ENCODE measurements around the gene MOB1B.
A peak's percentile ranks its signal among the peaks of the same experiment; 100 is the strongest.
"Not testable (repeated sequence)": the region's sequence is repeated elsewhere in the genome, so short reads cannot be mapped to it uniquely, and the experiment has no call there.

The MOB1B gene

GRCh38 chr4:70958681-70959080 lies 56.5 kb downstream of the MOB1B start:
- no peak for DNase-seq

DNA sequence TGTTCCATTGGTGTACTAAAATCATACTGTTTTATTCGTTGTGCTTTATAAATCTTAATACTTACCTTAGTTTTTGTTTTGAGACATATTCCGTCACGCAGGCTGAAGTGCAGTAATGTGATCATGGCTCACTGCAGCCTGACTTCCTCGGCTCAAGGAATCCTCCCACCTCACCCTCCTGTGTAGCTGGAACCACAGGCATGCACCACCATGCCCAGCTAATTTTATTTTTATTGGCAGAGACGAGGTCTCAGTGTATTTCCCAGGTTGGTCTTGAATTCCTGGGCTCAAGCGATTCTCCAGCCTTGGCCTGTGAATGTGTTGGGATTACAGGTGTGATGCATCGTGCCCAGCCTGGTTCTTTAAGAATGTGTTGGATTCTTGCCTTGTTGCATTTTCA lies 66.9 kb downstream of the MOB1B start:
- no peak for DNase-seq

GRCh38 chr4:70976252-70976651 lies 74.1 kb downstream of the MOB1B start:
- no peak for DNase-seq

- DNase-seq: peak; percentile 76
Measured at GRCh38 chr4:70979445-70980008, 77.4 kb downstream of the MOB1B start.

GRCh38 chr4:70980196-70980595 lies 78.0 kb downstream of the MOB1B start:
- no peak for DNase-seq

- peak; percentile 12 for DNase-seq
Measured at GRCh38 chr4:70984106-70984505, 81.9 kb downstream of the MOB1B start.

DNA sequence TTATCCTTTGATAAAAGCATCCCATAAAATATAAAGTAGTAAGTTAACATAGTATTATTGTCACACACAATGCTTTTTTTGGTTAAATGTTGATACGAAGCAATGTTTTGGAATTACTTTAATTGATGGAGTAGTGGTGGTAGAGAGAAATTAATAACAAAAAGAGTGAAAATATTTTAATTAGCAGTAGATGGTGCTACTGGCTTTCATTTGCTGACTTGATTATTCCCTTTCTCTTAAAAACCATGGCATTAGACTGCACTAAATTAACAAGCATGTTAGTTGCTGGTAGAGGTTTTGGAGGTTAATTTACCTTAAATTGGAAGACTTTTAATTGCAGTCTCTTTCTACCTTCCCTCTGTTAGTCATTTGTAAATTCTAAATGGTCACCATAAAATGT lies 82.4 kb downstream of the MOB1B start:
- no peak for DNase-seq

DNA sequence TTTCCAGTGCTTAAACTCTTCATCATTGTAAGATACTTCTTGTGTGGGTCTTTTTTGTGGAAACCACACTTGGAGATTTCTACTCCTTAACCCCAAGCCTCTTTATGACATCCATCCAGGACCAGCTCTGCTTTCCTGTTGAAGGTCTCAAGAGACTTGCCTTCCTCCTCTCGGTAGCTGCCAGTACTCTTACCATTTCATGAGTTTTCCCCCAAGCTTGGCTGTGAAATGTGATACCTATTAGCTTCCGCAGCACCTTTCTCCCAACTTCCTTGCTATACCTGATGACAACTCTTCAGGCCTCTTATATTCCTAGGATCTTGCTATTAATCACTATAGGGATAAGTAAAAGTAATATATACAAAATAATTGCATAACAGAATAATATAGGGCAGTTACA lies 89.4 kb downstream of the MOB1B start:
- peak; percentile 31 for DNase-seq

DNA sequence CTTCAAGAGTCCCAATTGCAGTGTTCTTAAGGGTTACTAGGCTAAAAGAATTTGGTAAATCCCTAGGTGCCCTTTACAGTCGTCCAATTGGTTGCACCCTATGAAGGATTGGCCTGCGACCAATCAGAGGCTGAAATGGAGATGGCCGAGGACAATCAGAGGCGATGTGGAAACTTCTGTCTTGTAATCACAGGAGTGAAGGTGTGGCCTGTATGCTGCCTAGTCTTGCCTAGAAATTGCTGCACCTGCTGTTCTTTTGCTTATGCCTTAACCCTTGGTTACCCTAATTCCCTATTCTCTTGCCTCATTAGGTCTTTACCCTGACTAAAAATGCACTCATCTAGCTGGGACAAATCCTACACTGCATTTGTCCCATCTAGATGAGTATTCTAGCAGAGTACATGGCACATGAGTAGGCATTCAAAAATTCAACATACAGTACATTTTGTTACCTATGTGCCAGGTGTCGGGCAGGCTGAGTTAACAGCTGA lies 90.3 kb downstream of the MOB1B start:
- peak; percentile 60 for DNase-seq

DNA sequence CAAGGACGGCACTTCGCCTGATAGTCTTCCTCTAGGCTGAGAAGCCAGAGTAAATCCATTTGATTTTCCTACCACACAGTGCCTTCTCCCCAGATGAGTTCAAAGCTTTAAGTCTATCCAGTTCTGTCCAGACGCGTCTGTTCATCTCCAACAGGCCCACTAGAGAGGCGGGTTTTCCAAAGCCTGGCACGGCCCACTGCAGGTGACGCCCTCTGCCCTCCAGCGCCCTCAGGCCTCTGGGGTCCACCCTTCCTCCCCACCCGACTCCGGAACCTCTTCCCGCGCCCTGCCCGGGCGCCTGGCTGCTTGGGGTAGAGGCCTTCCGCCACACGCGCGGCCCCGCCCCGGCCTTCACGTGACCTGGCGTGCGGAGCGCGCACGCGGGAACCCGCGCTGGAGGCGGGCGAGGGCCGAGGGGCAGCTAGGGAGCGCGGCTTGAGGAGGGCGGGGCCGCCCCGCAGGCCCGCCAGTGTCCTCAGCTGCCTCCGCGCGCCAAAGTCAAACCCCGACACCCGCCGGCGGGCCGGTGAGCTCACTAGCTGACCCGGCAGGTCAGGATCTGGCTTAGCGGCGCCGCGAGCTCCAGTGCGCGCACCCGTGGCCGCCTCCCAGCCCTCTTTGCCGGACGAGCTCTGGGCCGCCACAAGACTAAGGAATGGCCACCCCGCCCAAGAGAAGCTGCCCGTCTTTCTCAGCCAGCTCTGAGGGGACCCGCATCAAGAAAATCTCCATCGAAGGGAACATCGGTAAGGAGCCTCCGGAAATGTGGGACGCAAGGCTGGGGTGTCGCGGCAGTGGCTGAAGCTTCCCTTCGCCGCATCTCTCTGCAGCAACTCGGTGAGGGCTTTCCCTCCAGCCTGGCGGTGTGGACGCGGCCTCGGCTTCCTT lies 91.3 kb downstream of the MOB1B start, which contains the start of gene DCK:
DCK (plus strand) TSS at position 469 of the 888 bp plus-strand sequence; CDS start at position 656, 187 bp downstream.
- DNase-seq: peak; percentile 95

- peak; percentile 70 for DNase-seq
Measured at GRCh38 chr4:70994069-70994366, 91.8 kb downstream of the MOB1B start.

- peak; percentile 78 for DNase-seq
Measured at GRCh38 chr4:70994387-70995099, 92.4 kb downstream of the MOB1B start.

GRCh38 chr4:70996018-70996360 lies 93.8 kb downstream of the MOB1B start:
- DNase-seq: peak; percentile 74

GRCh38 chr4:70997036-70997435 lies 94.9 kb downstream of the MOB1B start:
- DNase-seq: peak; percentile 71

DNA sequence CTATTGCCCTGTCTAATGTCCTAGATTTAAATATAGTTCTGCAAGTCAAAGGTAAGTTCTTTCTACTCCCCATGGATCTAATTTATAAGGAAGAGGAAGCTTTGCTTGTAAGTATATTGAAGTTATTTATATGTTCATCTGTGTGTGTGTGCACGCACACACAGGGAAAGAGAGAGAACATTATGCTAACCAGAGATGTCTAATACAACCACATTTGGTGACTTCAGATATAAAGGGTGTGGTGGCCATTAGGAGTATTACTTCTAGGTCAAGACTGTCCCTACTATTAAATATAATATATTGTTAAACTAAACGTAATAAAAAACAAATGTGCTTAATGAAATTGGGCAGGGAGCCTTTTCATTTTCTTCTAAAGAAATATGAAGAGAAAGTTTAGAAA lies 95.4 kb downstream of the MOB1B start:
- DNase-seq: peak; percentile 58

- DNase-seq: not testable (repeated sequence)
Measured at GRCh38 chr4:70999639-71000038, 97.5 kb downstream of the MOB1B start.

DNA sequence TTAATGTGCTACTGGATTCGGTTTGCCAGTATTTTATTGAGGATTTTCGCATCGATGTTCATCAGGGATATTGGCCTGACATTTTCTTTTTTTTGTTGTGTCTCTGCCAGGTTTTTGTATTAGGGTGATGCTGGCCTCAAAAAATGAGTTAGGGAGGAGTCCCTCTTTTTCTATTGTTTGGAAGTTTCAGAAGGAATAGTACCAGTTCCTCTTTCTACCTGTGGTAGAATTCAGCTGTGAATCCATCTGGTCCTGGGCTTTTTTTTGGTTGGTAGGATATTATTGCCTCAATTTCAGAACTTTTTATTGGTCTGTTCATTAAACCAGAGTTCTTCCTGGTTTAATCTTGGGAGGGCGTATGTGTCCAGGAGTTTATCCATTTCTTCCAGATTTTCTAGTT lies 99.2 kb downstream of the MOB1B start:
- not testable (repeated sequence) for DNase-seq

- DNase-seq: no peak
Measured at GRCh38 chr4:71004281-71004851, 102.2 kb downstream of the MOB1B start.

DNA sequence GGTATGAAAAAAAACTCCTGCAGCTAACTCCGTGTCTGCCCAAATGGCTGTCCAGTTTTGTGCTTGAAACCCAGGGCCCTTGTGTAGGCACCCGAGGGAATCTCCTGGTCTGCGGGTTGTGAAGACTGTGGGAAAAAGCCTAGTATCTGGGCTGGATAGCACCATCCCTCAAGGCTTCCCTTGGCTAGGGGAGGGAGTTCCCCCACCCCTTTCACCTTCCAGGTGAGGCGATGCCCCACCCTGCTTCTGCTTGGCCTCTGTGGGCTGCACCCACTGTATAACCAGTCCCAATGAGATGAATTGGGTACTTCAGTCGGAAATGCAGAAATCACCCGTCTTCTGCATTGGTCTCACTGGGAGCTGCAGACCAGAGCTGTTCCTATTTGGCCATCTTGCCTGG lies 102.9 kb downstream of the MOB1B start:
- not testable (repeated sequence) for DNase-seq

GRCh38 chr4:71006203-71006907 lies 104.2 kb downstream of the MOB1B start:
- DNase-seq: peak; percentile 35

GRCh38 chr4:71008196-71008595 lies 106.0 kb downstream of the MOB1B start:
- DNase-seq: no peak

GRCh38 chr4:71009086-71009485 lies 106.9 kb downstream of the MOB1B start:
- DNase-seq: no peak
